HG03571 (cell line): Measurements from ENCODE around the gene PAGE2B.
"Not testable (repeated sequence)": the region's sequence is repeated elsewhere in the genome, so short reads cannot be mapped to it uniquely, and the experiment has no call there.

Experiments used
- ATAC-seq: cut with Tn5 transposase; IDR thresholded peaks from one replicate; pipeline ENCODE4 v1.9.1; 2021; ENCODE audit not compliant: unreplicated experiment

Gene PAGE2B, protein sequence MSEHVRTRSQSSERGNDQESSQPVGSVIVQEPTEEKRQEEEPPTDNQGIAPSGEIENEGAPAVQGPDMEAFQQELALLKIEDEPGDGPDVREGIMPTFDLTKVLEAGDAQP

DNA sequence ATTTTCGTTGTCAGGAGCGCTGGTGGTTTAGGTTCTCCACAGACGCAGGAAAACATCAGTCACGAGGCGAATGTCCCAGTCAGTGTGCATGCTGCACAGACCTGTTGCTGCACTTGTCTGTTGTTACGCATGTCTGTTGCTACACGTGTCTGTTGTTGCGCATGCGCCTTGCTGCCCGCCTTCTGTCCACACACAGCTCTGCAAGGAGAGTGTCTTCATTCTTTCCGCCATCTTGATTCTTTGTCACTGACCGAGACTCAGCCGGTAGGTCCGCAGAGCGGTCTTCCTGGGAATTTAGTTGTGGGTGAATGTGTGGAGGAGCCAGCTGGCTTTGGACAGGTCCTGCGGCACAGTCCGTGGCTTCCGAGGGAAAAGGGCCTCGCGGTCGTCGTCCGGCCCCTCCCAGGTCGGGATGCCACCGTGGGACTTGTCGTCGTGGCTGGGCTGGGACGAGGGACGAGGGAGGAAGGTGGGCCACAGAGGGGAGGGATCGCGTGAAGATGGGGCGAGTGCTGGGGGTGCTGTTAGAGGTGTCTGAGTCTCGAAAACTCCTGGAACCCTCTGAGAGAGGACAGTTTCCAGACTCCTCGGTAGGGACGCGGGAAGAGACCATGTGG, at the start of gene PAGE2B:
Gene PAGE2B, plus strand, starts transcription at position 180 of the 617 bp plus-strand sequence. CDS start 1,012 bp downstream, outside the sequence.
- no peak for ATAC-seq

DNA sequence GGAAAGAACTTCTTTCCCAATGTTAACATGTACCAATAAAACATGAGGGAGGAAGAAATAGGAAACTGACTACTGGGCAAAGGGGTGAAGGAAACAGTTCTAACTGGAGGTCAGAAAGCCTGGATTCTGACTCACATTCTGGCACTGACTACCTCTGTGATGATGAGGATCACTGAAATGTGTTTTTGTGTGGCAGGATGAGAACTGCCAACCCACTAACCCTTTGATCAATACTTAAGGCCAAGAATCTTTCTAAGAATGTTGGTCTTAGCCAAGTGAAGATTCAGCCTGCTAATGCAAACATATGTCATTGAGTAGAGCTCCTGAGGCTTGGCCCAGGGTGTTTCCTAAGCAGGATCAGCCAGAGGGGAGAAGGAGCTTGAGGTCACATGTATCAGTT, 48.7 kb upstream of the PAGE2B start:
- ATAC-seq: no peak

DNA sequence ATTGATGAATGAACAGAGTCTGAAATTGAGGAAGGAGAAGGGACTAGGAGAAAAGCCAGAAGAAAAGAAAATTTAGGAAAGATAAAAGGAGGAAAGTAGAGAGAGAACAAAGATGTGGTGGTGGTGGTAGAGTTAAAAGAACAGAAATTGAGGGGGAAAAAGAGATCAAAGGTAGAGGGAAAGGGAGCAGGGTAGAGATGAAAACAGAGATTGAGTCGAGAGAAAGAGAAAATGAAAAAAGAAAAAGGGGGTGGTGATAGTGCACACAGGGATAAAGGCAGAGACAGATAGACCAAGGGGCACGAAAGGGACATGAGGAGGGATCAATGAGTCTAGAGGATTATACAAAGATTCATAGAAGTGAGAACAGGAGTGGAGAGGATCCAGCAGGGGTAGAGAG, 48.0 kb upstream of the PAGE2B start:
- no peak for ATAC-seq

DNA sequence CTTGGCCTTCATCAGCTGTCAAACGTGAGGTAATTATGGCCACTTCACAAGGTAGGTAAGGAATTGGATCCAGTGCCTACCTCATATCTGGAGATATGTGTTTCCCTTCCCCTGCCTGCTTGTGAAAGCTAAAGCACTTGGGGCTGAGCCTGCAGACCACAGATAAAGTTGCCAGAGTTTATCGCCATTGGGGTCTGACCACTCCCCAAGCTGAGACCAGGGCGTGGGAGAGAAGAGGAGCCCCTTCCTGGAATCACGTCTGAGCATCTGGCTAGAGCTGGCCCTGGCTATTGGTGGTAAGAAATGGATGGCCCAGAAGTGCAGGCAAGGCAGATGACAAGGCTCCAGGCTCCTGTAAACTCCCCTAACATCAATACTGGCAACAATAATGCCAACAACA, 46.8 kb upstream of the PAGE2B start:
- ATAC-seq: no peak

DNA sequence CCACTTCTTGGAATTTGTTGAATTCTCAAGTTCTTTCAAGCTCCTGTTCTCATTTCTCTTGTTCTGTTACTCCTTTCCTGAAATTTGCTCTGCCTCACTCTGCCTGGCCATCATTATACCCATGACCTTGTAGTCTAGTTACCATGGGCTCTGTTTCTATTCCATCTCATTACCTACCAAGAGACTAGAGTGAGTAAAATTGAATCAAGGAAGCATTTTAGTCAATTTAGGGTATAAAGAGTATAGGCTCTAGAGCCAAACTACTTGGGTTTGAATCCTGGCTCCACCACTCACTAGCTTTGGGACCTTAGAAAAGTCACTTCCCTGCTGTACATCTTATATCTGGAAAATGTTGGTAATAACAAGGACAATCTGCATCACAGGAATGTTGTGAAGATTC, 46.2 kb upstream of the PAGE2B start:
- no peak for ATAC-seq

DNA sequence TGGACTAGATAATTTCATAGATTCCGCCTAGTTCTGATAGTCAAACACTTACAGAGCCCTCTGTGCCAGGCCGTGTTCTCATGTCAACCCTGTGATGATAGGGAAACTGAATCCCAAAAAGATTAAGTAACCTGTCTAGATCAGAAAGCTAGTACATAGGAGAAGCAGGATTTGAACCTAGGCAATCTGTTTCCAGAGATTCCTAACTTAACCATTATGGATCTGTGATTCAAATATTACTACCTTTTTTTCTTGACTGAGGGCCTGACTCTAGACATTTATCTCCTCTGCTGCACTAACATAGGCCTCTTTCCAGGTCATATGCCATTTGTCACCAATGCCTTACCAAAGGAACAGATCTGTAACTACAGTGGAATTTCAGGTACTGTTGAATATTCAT, 45.5 kb upstream of the PAGE2B start:
- ATAC-seq: no peak

DNA sequence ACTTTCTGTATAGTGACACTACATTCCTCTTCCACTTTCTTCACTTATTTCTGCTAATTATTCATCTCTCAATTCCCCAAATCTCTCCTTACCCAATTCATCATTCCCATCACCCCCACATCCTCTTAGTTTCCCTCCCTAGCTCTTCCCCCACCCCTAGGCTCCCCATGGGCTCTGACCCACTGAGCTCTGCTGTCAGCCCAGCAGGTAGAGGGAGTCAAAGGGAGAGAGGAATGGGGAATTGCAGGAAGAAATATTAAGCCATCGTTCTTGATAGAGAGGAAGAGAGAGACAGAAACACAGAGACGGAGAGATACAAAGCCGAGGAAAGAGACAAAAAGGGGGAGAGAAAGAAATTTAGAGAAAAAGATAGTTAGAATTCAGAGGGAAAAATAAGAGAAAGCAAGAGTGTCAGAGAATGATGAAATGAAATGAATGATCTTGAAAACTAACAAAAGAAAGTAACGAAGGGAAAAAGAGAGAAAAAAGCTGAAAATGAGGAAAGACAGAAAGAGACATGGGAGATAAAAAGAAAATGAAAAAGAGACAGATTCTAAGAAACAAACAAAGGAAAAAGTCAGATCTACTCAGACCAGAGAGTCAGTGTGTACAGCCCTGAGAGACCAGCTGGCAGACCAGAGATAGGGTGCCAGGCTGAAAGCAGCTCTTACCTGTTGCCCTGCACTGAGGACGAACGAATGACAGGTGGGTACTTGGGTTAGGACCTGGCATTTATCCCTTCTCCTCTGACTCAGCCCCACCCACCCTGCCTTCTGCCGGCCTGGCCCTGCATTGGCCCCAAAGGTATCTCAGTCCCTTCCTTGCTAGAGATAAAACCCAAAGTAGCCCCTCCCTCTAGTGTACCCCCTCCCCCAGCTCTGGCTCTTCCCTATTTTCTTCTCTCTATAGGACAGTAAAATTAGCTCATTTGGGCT, 44.3 kb upstream of the PAGE2B start, which contains the start of gene ALAS2:
Gene ALAS2, minus strand, starts transcription at position 707 of the 935 bp plus-strand sequence. CDS start 4,977 bp downstream, outside the sequence.
- no peak for ATAC-seq

DNA sequence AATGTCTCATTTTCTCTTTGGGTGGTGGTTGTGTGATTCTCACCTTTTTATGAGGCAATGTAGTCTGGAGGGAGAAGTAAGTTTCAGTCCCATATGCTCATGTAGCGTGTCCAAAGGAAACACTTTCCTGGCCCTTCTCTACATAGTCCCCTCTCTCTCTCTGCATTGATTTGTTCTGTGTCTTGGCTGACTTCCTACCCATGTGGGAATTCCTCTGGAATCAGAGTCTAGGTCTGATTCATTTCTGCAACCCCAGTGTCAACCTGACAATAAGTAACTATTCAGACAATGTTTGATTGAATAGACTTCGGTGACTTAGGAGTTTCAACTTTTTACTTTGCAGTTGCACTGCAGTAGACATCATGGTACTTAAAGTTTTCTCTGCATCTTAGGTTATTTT, 41.4 kb upstream of the PAGE2B start:
- no peak for ATAC-seq

DNA sequence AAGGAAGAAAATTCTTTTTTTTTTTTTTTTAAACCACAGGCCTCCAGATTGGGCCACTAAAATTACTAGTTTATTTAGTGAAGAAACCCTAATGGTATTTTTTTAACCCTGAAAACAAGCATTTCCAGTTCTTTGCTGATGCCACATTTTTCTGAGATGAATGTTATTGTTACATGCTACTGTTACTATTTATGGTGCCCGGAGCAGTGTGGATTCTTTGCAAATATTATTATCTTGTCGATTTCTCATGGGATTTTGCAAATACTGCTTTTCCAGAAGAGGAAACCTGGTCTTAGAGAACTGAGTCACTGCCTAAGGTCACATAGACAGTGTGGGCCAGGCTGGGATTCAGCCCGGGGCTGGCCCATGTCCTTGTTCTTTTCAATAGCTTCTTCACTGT, 35.4 kb upstream of the PAGE2B start:
- no peak for ATAC-seq

DNA sequence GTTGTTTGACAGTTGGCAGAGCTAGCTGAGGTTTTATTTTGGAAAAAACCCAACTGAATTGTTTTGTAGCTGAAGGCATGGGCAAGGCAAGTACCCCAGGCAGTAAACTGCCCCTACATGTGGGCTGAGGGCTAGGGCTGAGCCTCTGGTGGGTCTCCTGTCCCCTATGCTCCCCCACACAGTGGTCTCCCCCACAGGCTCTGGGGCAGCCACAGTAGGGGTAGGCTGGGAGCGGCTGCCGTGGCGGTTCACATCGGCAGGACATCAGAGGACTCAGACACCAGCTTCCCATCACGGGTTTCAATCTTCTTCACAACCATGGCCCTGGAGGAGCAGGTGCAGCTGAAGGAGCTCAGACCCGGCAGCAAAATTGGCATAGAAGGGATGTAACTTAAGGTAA, 33.3 kb upstream of the PAGE2B start:
- ATAC-seq: no peak

DNA sequence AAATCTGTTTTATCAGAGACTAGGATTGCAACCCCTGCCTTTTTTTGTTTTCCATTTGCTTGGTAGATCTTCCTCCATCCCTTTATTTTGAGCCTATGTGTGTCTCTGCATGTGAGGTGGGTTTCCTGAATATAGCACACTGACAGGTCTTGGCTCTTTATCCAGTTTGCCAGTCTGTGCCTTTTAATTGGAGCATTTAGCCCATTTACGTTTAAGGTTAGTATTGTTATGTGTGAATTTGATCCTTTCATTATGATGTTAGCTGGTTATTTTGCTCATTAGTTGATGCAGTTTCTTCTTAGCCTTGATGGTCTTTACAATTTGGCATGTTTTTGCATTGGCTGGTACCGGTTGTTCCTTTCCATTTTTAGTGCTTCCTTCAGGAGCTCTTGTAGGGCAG, 24.2 kb upstream of the PAGE2B start:
- ATAC-seq: not testable (repeated sequence)

DNA sequence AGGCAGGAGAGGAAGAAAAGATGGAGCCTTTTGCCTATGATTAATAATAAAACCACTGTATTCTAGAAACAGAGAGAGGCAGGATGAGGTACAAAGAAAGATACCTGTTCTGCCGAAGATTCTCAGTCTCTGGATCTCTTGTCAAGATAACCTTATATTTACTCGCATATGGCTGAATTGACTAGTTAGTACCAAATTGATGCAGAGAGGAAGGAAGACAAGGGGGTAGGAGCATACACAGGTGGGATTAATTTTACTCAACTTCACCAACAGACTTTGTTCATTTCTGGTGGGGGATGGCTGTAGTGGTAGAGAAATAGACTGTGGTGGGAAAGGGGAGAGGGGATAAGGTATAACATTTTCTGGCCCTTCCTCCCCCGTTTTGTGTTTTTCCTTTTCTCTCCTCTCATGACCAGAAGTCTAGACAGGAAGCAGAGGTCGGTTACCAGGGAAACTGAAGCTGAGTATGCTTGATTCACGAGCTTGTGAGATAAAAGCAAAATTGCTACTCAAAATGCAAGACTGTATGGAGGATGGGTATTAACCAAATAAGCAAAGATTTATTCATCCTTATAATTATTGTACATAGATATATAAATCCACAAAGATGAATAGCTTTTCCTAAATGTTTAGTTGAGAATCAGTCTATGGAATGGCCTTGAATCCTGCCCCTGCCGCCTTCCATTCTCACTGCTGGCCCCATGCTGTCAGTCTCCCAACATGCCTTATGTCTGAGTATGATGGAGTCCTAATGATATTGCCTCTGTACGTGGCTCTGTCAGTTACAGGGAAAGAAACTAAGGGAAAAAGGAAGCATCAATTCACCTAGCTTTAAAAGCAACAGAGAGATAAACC, 17.8 kb upstream of the PAGE2B start:
- no peak for ATAC-seq

DNA sequence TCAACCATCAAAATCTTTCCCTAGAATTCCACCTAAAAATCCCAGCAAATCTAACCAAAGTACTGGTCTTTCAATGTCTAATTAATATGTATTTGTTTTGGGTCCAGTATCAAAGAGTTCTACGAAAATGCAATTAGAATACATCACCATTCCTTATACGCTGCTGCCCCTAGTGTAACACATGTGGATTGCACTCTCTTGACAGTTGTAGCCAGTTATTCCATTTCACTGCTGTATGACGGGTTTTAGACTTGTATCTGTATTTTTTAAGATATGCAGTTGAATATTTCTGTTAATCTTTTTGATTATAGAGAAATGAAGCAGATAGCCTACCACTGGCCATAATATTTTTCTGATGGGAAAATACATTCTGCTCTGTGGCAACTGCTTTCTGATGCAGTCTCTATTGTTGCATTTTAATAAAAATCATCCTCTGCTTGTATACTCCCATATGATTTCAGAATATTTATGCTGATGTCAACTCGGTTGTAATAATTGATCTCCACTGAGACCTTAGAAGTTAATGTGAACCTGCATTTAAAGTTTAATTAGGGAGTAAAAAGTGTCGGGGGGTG, 17.1 kb upstream of the PAGE2B start:
- peak; percentile 64 for ATAC-seq

DNA sequence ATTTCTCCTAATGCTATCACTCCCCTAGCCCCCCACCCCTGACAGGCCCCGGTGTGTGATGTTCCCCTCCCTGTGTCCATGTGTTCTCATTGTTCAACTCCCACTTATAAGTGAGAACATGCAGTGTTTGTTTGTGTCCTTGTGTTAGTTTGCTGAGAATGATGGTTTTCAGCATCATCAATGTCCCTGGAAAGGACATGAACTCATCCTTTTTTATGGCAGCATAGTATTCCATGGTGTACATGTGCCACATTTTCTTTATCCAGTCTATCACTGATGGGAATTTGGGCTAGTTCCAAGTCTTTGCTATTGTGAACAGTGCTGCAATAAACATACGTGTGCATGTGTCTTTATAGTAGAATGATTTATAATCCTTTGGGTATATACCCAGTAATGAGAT, 7.7 kb upstream of the PAGE2B start:
- not testable (repeated sequence) for ATAC-seq

DNA sequence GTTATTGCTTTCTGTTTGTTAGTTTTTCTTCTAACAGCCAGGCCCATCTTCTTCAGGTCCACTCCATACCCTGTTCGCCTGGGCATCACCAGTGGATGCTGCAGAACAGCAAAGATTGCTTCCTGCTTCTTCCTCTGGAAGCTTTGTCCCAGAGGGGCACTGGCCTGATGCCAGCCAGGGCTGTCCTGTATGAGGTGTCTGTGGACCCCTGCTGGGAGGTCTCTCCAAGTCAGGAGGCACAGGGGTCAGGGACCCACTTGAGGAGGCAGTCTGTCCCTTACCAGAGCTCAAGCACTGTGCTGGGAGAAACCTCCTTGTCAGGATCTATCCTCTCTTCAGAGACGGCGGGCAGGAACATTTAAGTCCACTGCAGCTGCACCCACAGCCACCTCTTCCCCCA, 2.5 kb upstream of the PAGE2B start:
- ATAC-seq: no peak

DNA sequence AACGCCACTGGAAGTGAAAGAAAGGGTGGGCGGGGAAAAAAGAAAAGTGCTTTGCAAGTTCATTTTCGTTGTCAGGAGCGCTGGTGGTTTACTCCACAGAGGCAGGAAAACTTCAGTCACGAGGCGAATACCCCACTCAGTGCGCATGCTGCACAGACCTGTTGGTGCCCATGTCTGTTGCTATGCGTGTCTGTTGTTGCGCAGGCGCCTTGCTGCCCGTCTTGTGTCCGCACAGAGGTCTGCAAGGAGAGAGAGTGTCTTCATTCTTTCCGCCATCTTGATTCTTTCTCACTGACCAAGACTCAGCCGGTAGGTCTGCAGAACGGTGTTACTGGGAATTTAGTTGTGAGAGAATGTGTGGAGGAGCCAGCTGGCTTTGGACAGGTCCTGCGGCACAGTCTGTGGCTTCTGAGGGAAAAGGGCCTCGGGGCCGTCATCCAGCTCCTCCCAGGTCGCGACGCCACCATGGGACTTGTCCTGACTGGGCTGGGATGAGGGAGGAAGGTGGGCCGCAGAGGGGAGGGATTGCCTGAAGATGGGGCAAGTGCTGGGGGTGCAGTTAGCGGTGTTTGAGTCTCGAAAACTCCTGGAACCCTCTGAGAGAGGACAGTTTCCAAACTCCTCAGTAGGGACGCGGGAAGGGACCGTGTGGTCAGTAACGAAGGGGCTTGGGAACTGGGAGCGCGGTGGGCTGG, 14.1 kb downstream of the PAGE2B start, which contains the start of gene PAGE2:
Gene PAGE2, plus strand, starts transcription at position 224 of the 695 bp plus-strand sequence. CDS start 1,003 bp downstream, outside the sequence.
- no peak for ATAC-seq

DNA sequence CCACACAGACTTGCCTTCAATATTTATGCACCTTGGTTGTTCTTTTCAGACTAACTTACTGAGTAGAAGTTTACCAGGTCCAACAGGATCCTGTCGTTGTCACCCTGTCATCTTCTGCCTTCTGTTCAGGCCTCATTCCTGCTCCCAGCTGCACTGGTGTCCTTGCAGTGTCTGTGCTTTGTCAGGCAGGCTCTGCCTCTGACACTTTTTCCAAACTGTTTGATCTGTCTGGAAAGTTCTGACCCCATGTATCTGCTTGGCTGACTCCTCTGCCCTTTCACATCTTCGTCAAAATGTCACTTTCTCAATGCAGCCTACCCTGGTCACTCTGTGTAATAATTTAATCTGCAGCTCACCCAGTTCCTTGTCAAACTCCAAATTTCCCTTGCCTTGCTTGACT, 23.9 kb downstream of the PAGE2B start:
- ATAC-seq: no peak

DNA sequence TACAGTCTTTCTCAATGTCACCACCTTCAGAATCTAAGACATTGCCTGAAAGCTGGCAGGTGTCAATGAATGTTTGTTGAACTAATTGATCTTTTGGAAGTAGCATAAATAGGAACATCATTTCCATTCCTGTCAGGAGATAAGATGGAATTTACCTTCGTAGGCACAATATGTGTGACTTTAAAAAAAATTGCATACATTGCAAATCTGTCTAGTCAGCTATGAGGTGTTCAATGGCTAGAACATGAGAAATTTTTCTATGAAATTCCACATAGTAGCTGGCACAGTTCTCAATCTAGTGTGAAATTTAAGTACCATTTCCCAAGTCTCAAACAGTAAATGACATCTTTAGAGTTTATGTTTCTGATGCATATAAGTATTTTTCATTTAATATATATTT, 24.3 kb downstream of the PAGE2B start:
- no peak for ATAC-seq

DNA sequence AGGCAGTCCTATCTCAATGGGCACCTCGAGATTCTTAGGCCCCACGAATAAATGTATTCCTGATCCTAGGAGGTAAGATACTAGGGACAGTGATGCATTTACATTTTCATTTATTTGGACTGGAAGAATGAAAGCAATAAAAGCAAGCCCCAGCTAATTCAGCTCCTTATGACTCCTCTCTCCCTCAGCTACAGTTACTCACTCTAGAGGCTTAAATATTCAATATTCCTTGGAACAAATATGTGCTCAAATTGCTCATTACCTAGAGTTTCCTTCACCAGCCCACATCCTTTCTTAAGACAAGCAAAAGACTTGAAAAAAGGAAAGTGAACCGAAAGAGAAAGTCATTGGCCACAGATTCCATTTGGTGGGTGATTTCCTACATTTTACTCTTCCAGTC, 27.9 kb downstream of the PAGE2B start:
- ATAC-seq: no peak

DNA sequence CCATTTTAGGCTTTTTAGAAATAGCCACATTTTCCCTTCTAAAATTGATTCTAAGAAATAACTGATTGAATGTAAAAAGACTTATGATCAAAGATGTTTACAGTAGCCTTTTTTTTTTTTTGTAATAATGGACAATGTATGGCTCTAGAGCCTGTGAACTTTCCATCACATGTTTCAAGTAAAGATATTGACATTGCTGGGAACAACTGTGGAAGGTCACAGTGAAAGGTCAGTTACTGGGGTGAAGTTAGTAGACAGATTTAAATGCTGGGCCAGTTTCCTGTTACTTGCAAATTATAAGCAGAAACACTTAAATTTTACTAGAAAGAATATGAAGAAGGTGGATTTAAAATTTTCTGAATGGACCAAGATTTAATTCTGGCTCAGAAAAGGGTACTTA, 32.4 kb downstream of the PAGE2B start:
- ATAC-seq: no peak
